IMR-90 (cell line): ENCODE data around the gene ZNF185.

Experiments used
- MAZ ChIP-seq: IDR thresholded peaks from 2 replicates; pipeline ENCODE4 v1.6.1; 2012; ENCODE audit warnings: low read depth, mild to moderate bottlenecking, low read length, improper control_type of control experiment, moderate library complexity, borderline replicate concordance
- POLR2A ChIP-seq: IDR thresholded peaks from 2 replicates; pipeline ENCODE4 v1.6.1; 2012; ENCODE audit warnings: mild to moderate bottlenecking, low read depth, low read length
- TF ChIP-seq, protein P1 (sequence below): fragments of 150-350 bp; IDR thresholded peaks from 2 replicates; pipeline ENCODE4 v1.6.1; 2017; ENCODE audit warnings: mild to moderate bottlenecking, antibody characterized with exemption, low read length, low read depth

GRCh38 chrX:152913910-152914309 is 16.0 kb downstream of the ZNF185 start:
- no peak for TF ChIP-seq POLR2A
- no peak for TF ChIP-seq MAZ
- TF ChIP-seq, protein P1, sequence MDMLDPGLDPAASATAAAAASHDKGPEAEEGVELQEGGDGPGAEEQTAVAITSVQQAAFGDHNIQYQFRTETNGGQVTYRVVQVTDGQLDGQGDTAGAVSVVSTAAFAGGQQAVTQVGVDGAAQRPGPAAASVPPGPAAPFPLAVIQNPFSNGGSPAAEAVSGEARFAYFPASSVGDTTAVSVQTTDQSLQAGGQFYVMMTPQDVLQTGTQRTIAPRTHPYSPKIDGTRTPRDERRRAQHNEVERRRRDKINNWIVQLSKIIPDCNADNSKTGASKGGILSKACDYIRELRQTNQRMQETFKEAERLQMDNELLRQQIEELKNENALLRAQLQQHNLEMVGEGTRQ, result no peak
